Measurements from ENCODE around the gene ATP9B. TPM values are rescaled to one million over a fixed set of nuclear protein-coding genes. Genes with fewer than 3 reads are reported as not detected.
"Not testable (repeated sequence)": the region's sequence is repeated elsewhere in the genome, so short reads cannot be mapped to it uniquely, and the experiment has no call there.

ATP9B gene
- total and polyA plus RNA-seq, 2 donors from 2014 or later, result 10.0 to 48.2 TPM

DNA sequence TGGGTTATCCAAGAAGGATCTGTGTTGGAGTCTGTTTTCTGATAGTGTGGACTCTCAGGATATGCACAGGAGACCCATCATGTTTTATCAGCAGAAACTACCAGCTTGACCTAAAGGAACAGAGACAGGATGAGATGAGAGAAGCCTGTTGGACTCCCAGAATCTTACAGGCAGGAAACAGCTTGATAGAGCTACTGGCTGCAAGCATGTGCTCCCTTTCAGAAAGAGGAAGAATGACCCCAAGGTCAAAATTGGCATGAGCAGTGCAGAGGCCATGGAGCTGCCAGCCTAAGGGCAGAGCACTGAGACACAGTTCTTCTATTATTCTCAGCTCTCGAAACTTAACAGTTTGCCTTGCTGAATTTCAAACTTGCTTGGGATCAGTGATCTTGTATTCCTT, 191.3 kb downstream of the ATP9B start:
- Histone ChIP-seq H3K27ac (ENCODE audit: low read depth in 2 of 2, low read length in 2 of 2) (no peak overlapping the region), H3K27me3 (ENCODE audit: control insufficient read depth, insufficient read depth, low read length) (no peaks in the 10 kb centered on the region), H3K4me1 (ENCODE audit: control insufficient read depth in 2 of 3, insufficient read depth in 2 of 3, low read depth in 1 of 3, low read length in 3 of 3) (no peaks in the 10 kb centered on the region), H3K36me3 (ENCODE audit: control insufficient read depth in 2 of 3, insufficient read depth in 3 of 3, low read length in 3 of 3) (no peaks in the 10 kb centered on the region), H3K4me3 (ENCODE audit: low read length in 3 of 3) (no peak overlapping the region), H3K9ac (ENCODE audit: low read length in 3 of 3) (no peak overlapping the region), H3K9me3 (ENCODE audit: control insufficient read depth in 2 of 3, insufficient read depth in 1 of 3, low read length in 3 of 3) (no peaks in the 10 kb centered on the region)
- FAIRE-seq (no peak), DNase-seq (no peak)
- TF ChIP-seq, protein P1, sequence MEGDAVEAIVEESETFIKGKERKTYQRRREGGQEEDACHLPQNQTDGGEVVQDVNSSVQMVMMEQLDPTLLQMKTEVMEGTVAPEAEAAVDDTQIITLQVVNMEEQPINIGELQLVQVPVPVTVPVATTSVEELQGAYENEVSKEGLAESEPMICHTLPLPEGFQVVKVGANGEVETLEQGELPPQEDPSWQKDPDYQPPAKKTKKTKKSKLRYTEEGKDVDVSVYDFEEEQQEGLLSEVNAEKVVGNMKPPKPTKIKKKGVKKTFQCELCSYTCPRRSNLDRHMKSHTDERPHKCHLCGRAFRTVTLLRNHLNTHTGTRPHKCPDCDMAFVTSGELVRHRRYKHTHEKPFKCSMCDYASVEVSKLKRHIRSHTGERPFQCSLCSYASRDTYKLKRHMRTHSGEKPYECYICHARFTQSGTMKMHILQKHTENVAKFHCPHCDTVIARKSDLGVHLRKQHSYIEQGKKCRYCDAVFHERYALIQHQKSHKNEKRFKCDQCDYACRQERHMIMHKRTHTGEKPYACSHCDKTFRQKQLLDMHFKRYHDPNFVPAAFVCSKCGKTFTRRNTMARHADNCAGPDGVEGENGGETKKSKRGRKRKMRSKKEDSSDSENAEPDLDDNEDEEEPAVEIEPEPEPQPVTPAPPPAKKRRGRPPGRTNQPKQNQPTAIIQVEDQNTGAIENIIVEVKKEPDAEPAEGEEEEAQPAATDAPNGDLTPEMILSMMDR (IDR thresholded peaks at IDR 0.05; ENCODE audit: borderline replicate concordance, extremely low read depth, insufficient read depth), result no peak
- intact Hi-C loops (cut with DNase I), result no loop called here

- DNase-seq; H3K9me3 ChIP-seq (ENCODE audit: control insufficient read depth in 2 of 3, insufficient read depth in 1 of 3, low read length in 3 of 3); FAIRE-seq; H3K9ac ChIP-seq (ENCODE audit: low read length in 3 of 3); H3K27me3 ChIP-seq (ENCODE audit: control insufficient read depth, insufficient read depth, low read length); H3K36me3 ChIP-seq (ENCODE audit: control insufficient read depth in 2 of 3, insufficient read depth in 3 of 3, low read length in 3 of 3); H3K4me3 ChIP-seq (ENCODE audit: low read length in 3 of 3); H3K27ac ChIP-seq (ENCODE audit: low read depth in 2 of 2, low read length in 2 of 2); intact Hi-C loops (cut with DNase I); H3K4me1 ChIP-seq (ENCODE audit: control insufficient read depth in 2 of 3, insufficient read depth in 2 of 3, low read depth in 1 of 3, low read length in 3 of 3): not testable (repeated sequence)
Measured at GRCh38 chr18:79265068-79265467, 195.9 kb downstream of the ATP9B start.

- FAIRE-seq; intact Hi-C loops (cut with DNase I); H3K27me3 ChIP-seq (ENCODE audit: control insufficient read depth, insufficient read depth, low read length); H3K4me1 ChIP-seq (ENCODE audit: control insufficient read depth in 2 of 3, insufficient read depth in 2 of 3, low read depth in 1 of 3, low read length in 3 of 3); H3K27ac ChIP-seq (ENCODE audit: low read depth in 2 of 2, low read length in 2 of 2); DNase-seq; H3K36me3 ChIP-seq (ENCODE audit: control insufficient read depth in 2 of 3, insufficient read depth in 3 of 3, low read length in 3 of 3); H3K9ac ChIP-seq (ENCODE audit: low read length in 3 of 3); H3K4me3 ChIP-seq (ENCODE audit: low read length in 3 of 3); H3K9me3 ChIP-seq (ENCODE audit: control insufficient read depth in 2 of 3, insufficient read depth in 1 of 3, low read length in 3 of 3): not testable (repeated sequence)
Measured at GRCh38 chr18:79271812-79272211, 202.6 kb downstream of the ATP9B start.

DNA sequence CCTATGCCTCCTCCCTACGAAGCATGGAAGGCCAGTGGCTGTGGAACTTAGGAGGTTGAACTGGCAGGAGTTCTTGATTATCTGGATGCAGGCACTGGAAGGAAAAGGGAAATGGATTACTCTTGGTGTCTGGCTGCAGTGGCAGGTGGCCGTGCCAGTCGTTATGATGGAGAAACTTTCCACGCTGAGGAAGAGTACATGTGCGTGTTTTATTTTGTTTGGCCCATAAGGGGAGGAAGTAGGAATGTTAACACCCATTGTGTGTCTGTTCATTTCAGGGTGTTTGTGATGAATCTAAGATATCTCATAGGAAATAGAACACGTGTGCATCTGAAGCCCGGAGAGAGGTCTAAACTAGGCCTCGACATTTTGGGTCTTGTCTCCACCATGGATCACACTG, 203.7 kb downstream of the ATP9B start:
- DNase-seq (no peak), FAIRE-seq (no peak)
- H3K27ac ChIP-seq (ENCODE audit: low read depth in 2 of 2, low read length in 2 of 2), result no peak overlapping the region
- intact Hi-C loops (cut with DNase I), result no loop called here
- no peak overlapping the region for H3K9ac ChIP-seq (ENCODE audit: low read length in 3 of 3)
- no peaks in the 10 kb centered on the region for H3K9me3 ChIP-seq (ENCODE audit: control insufficient read depth in 2 of 3, insufficient read depth in 1 of 3, low read length in 3 of 3)
- H3K4me3 ChIP-seq (ENCODE audit: low read length in 3 of 3), result no peak overlapping the region
- H3K36me3 ChIP-seq (ENCODE audit: control insufficient read depth in 2 of 3, insufficient read depth in 3 of 3, low read length in 3 of 3), result peaks cover 0 to 6% (median 0%) of the 10 kb centered on the region in 3 donors
- H3K27me3 ChIP-seq (ENCODE audit: control insufficient read depth, insufficient read depth, low read length), result no peaks in the 10 kb centered on the region
- TF ChIP-seq, protein P1 (IDR thresholded peaks at IDR 0.05; ENCODE audit: borderline replicate concordance, extremely low read depth, insufficient read depth), result no peak
- H3K4me1 ChIP-seq (ENCODE audit: control insufficient read depth in 2 of 3, insufficient read depth in 2 of 3, low read depth in 1 of 3, low read length in 3 of 3), result no peaks in the 10 kb centered on the region

DNA sequence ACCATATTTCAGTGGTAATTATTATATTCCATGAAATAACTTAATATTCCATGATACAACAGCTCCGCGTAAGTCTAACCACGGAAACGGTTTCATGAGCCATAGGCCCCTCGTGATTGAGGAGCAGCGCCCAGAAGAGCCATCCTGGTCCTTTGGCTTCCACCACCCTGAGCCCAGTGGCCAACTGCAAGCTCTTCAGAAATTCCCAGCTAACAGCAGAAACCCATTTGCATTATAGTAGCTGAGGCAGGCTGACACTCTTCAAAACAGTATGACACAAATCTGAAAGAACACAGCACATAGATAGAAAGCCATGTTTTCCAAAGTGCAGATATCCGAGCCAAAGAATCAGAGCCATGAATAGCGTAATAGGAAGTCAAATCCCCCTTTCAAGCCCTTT, 205.6 kb downstream of the ATP9B start:
- no peaks in the 10 kb centered on the region for H3K4me1 ChIP-seq (ENCODE audit: control insufficient read depth in 2 of 3, insufficient read depth in 2 of 3, low read depth in 1 of 3, low read length in 3 of 3)
- FAIRE-seq (no peak), DNase-seq (no peak)
- H3K4me3 ChIP-seq (ENCODE audit: low read length in 3 of 3), result no peak overlapping the region
- intact Hi-C loops (cut with DNase I), result no loop called here
- no peaks in the 10 kb centered on the region for H3K9me3 ChIP-seq (ENCODE audit: control insufficient read depth in 2 of 3, insufficient read depth in 1 of 3, low read length in 3 of 3)
- no peaks in the 10 kb centered on the region for H3K27me3 ChIP-seq (ENCODE audit: control insufficient read depth, insufficient read depth, low read length)
- H3K36me3 ChIP-seq (ENCODE audit: control insufficient read depth in 2 of 3, insufficient read depth in 3 of 3, low read length in 3 of 3), result peaks cover 0 to 6% (median 0%) of the 10 kb centered on the region in 3 donors
- no peak overlapping the region for H3K9ac ChIP-seq (ENCODE audit: low read length in 3 of 3)
- TF ChIP-seq, protein P1 (IDR thresholded peaks at IDR 0.05; ENCODE audit: borderline replicate concordance, extremely low read depth, insufficient read depth), result no peak
- H3K27ac ChIP-seq (ENCODE audit: low read depth in 2 of 2, low read length in 2 of 2), result no peak overlapping the region
